Heart left ventricle (tissue), 16 donors: Measurements from ENCODE around the gene GNAO1. TPM values are rescaled to one million over a fixed set of nuclear protein-coding genes. Genes with fewer than 3 reads are reported as not detected.

Experiments used
- ATAC-seq, 4 donors: fragments of 200-7000 bp; cut with Tn5 transposase; one replicate each; pipeline ENCODE4 v1.9.1; 2020 to 2022; ENCODE audit warnings: moderate library complexity in 4 of 4, mild to moderate bottlenecking in 3 of 4, moderate number of reproducible peaks in 1 of 4
- DNase-seq, 5 donors: peaks; one replicate each; pipeline ENCODE4 v3.0.0-alpha.2; 2020
- H3K27ac ChIP-seq, 12 donors: fragments of 200-600 bp; sonication (generic) in 4 of 12; one replicate each; pipeline versions ENCODE4 v1.5.0 to v1.8.0; 2016 to 2022; ENCODE audit warnings: mild to moderate bottlenecking in 2 of 12
- H3K27me3 ChIP-seq, 9 donors: fragments of 200-600 bp; sonication (generic) in 2 of 9; one replicate each; pipeline versions ENCODE4 v1.5.1 to v1.8.0; 2016 to 2022; ENCODE audit warnings: mild to moderate bottlenecking in 3 of 9
- H3K36me3 ChIP-seq, 9 donors: fragments of 200-600 bp; sonication (generic) in 2 of 9; one replicate each; pipeline versions ENCODE4 v1.5.0 to v1.8.0; 2018 to 2022; ENCODE audit warnings: mild to moderate bottlenecking in 2 of 9
- H3K4me1 ChIP-seq, 12 donors: fragments of 200-600 bp; sonication (generic) in 4 of 12; one replicate each; pipeline versions ENCODE4 v1.5.0 to v1.8.0; 2016 to 2022; ENCODE audit warnings: mild to moderate bottlenecking in 3 of 12
- H3K4me3 ChIP-seq, 12 donors: fragments of 200-600 bp; sonication (generic) in 4 of 12; one replicate each; pipeline versions ENCODE4 v1.5.0 to v1.8.0; 2017 to 2022; ENCODE audit warnings: mild to moderate bottlenecking in 9 of 12, moderate library complexity in 4 of 12
- H3K9me3 ChIP-seq, 12 donors: fragments of 200-600 bp; sonication (generic) in 4 of 12; one replicate each; pipeline versions ENCODE4 v1.5.0 to v1.8.0; 2016 to 2022; ENCODE audit warnings: mild to moderate bottlenecking in 1 of 12
- CTCF ChIP-seq, 12 donors: fragments of 200-600 bp; sonication (generic) in 4 of 12; IDR thresholded peaks; one replicate each; pipeline versions ENCODE4 v1.5.0 to v1.8.0; 2018 to 2022; ENCODE audit warnings: antibody characterized with exemption in 12 of 12, mild to moderate bottlenecking in 5 of 12
- POLR2A ChIP-seq, 2 donors: fragments of 450-650 bp; IDR thresholded peaks; one replicate each; pipeline ENCODE4 v1.6.1; 2017; ENCODE audit warnings: antibody characterized with exemption in 2 of 2, mild to moderate bottlenecking in 2 of 2, moderate library complexity in 2 of 2
- WGBS, 4 donors: extraction: QIAGEN DNeasy Blood & Tissue Kit in 2 of 4; methylation state at CpG; one replicate each; pipeline versions ENCODE4 v1.1.5 to v1.1.7; 2013 to 2018; 5-methylcytosine and 5-hydroxymethylcytosine counted together
- intact Hi-C, 10 donors: fragments of 100-400 bp; cut with DNase I; formaldehyde crosslinking; loops; one replicate each; pipeline versions ENCODE4 v1.11.1 to v1.14.2; 2022
- polyA plus RNA-seq, 2 donors: library from polyadenylated mRNA; stranded (reverse); fragments of 200-250 nt; gene quantifications; one replicate each; pipeline ENCODE4 v1.2.3, GENCODE V29; 2013
- total RNA-seq, 9 donors: library from RNA; depleted of rRNA in 2 of 9; stranded (reverse); fragments of >200 nt in 2 of 9; fragmentation: NEBNext Ultra II Directional in 3 of 9; extraction: Animal tissue kit (Norgen Biotek cat#: 25700) in 3 of 9; gene quantifications; one replicate each; pipeline versions ENCODE4 v1.1.0 to v1.2.4, GENCODE V29; 2016 to 2023
- donor health status: ischemic (EF 13 %, LVEDD 7.1; RV severe dilation, severe dysfunction).
- donor health status: healthy with polysubstance abuse.
- donor health status: DM: no; HTN: yes; CAD: no.
- donor health status: DM: no; HTN: no; CAD: no.
- donor health status: ischemic (EF 25% LVEDD 6.9; RV normal size, moderate dysfunction).
- donor health status: ischemic (EF 25% LVEDD 5.7; RV mildly dilated, moderate dysfunction).
- donor health status: healthy.
- donor health status: DM: yes; HTN: yes; CAD: no.
- donor health status: ischemic (EF 35%, LVEDD 5.7; RV mildly dilated, moderate dysfunction).
- donor health status: nonischemic (EF 11% LVEDD 7.7; RV severe dilation, severe dysfunction).
- donor health status: DM: yes; HTN: yes; CAD: no.
- donor health status: PGD.
- donor health status: ischemic (EF 29% LVEDD 5.4; RV normal size, mild dysfunction).
- donor health status: nonischemic (EF 23%, LVEDD 6.1; RV moderate dilation, normal function).

GNAO1 gene
- total and polyA plus RNA-seq, 11 donors: 1.4 to 26.8 (median 12.0) TPM

- ATAC-seq: peak in 2 of 4 donors; percentile 24 to 49
- 63 to 76% (median 73%) methylated on average over 5 of the region's 5 CpGs for WGBS, 4 donors
- intact Hi-C loops: no loop called here
These were observed 191.6 kb downstream of the GNAO1 start for GRCh38 chr16:56382901-56383355.

GRCh38 chr16:56384074-56384721 lies 192.9 kb downstream of the GNAO1 start:
- TF ChIP-seq CTCF (IDR thresholded peaks at IDR 0.05) (no peak), POLR2A (IDR thresholded peaks at IDR 0.05) (no peak)
- H3K9me3 ChIP-seq: peaks cover 0 to 25% (median 10%) of the 10 kb centered on the region in 12 donors
- no peak overlapping the region for H3K27ac ChIP-seq
- intact Hi-C loops: no loop called here
- H3K36me3 ChIP-seq: peaks cover 0 to 100% (median 92%) of the 10 kb centered on the region in 9 donors
- 84 to 95% (median 93%) methylated on average over 4 of the region's 4 CpGs for WGBS, 4 donors
- no peak overlapping the region for H3K4me3 ChIP-seq
- ATAC-seq: peak in 3 of 4 donors; percentile 26 to 65 (median 36)
- DNase-seq: no peak
- peaks cover 0 to 14% (median 0%) of the 10 kb centered on the region in 12 donors for H3K4me1 ChIP-seq
- H3K27me3 ChIP-seq: no peaks in the 10 kb centered on the region

More at GRCh38 chr16:56382901-56383355, 191.6 kb downstream of the GNAO1 start:
- Histone ChIP-seq H3K36me3 (peaks cover 0 to 99% (median 90%) of the 10 kb centered on the region in 9 donors), H3K27me3 (no peaks in the 10 kb centered on the region), H3K27ac (no peak overlapping the region), H3K4me3 (no peak overlapping the region), H3K4me1 (peaks cover 0 to 14% (median 0%) of the 10 kb centered on the region in 12 donors), H3K9me3 (peaks cover 0 to 25% (median 10%) of the 10 kb centered on the region in 12 donors)
- TF ChIP-seq POLR2A (IDR thresholded peaks at IDR 0.05) (no peak), CTCF (IDR thresholded peaks at IDR 0.05) (no peak)
- no peak for DNase-seq

- DNase-seq: no peak
- Histone ChIP-seq H3K9me3 (peaks cover 0 to 6% (median 0%) of the 10 kb centered on the region in 12 donors), H3K4me1 (peaks cover 0 to 14% (median 0%) of the 10 kb centered on the region in 12 donors), H3K4me3 (no peak overlapping the region), H3K27me3 (no peaks in the 10 kb centered on the region), H3K27ac (no peak overlapping the region), H3K36me3 (peaks cover 0 to 100% (median 94%) of the 10 kb centered on the region in 9 donors)
- no peak for TF ChIP-seq POLR2A (IDR thresholded peaks at IDR 0.05)
- TF ChIP-seq CTCF (IDR thresholded peaks at IDR 0.05): no peak
- ATAC-seq: no peak
- 74 to 99% (median 96%) methylated on average over 3 of the region's 3 CpGs for WGBS, 4 donors
- intact Hi-C loops: no loop called here
These were observed 196.1 kb downstream of the GNAO1 start for GRCh38 chr16:56387396-56387795.

GRCh38 chr16:56388209-56388608 lies 196.9 kb downstream of the GNAO1 start:
- Histone ChIP-seq H3K27me3 (no peaks in the 10 kb centered on the region), H3K9me3 (no peaks in the 10 kb centered on the region), H3K36me3 (peaks cover 0 to 99% (median 91%) of the 10 kb centered on the region in 9 donors), H3K4me3 (no peak overlapping the region), H3K27ac (no peak overlapping the region), H3K4me1 (peaks cover 0 to 12% (median 0%) of the 10 kb centered on the region in 12 donors)
- TF ChIP-seq POLR2A (IDR thresholded peaks at IDR 0.05) (no peak), CTCF (IDR thresholded peaks at IDR 0.05) (no peak)
- intact Hi-C loops: no loop called here
- DNase-seq (no peak), ATAC-seq (no peak)
